Smooth muscle cell (in vitro differentiated cells): ENCODE measurements around the gene ARID3A. TPM values are rescaled to one million over a fixed set of nuclear protein-coding genes. Genes with fewer than 3 reads are reported as not detected.

ENCODE experiments used
- DNase-seq: peaks from one replicate; lab custom pipeline; 2025; ENCODE audit not compliant: unreplicated experiment; lab: John Stamatoyannopoulos, UW
- H2AFZ ChIP-seq: fragments of 200-600 bp; sonication (generic); 2 replicates; pipeline ENCODE4 v1.6.0; 2016; ENCODE audit warnings: antibody characterized with exemption, low read depth, mild to moderate bottlenecking
- H3F3A ChIP-seq: fragments of 200-600 bp; sonication (generic); 2 replicates; pipeline ENCODE4 v1.6.0; 2017; ENCODE audit warnings: antibody characterized with exemption, low read depth
- H3K27ac ChIP-seq: fragments of 200-600 bp; sonication (generic); 2 replicates; pipeline ENCODE4 v1.5.1; 2016; ENCODE audit warnings: low read depth, mild to moderate bottlenecking
- H3K27me3 ChIP-seq: fragments of 200-600 bp; sonication (generic); 2 replicates; pipeline ENCODE4 v1.6.1; 2016; ENCODE audit warnings: low read depth, mild to moderate bottlenecking
- H3K36me3 ChIP-seq: fragments of 200-600 bp; sonication (generic); 2 replicates; pipeline ENCODE4 v1.5.1; 2016; ENCODE audit warnings: low read depth
- H3K4me1 ChIP-seq: fragments of 200-600 bp; sonication (generic); 2 replicates; pipeline ENCODE4 v1.5.1; 2016; ENCODE audit warnings: low read depth
- H3K4me2 ChIP-seq: fragments of 200-600 bp; sonication (generic); 2 replicates; pipeline ENCODE4 v1.6.0; 2016; ENCODE audit warnings: mild to moderate bottlenecking
- H3K4me3 ChIP-seq: fragments of 200-600 bp; sonication (generic); 2 replicates; pipeline ENCODE4 v1.5.1; 2016; ENCODE audit warnings: mild to moderate bottlenecking
- H3K79me2 ChIP-seq: fragments of 200-600 bp; sonication (generic); 2 replicates; pipeline ENCODE4 v1.6.0; 2016; ENCODE audit warnings: low read depth, mild to moderate bottlenecking
- H3K9ac ChIP-seq: fragments of 200-600 bp; sonication (generic); 2 replicates; pipeline ENCODE4 v1.6.0; 2016; ENCODE audit warnings: low read depth
- H3K9me3 ChIP-seq: fragments of 200-600 bp; sonication (generic); replicated peaks from 2 replicates; pipeline ENCODE4 v1.5.1; 2016; ENCODE audit warnings: low read depth
- H4K20me1 ChIP-seq: fragments of 200-600 bp; sonication (generic); 2 replicates; pipeline ENCODE4 v1.6.0; 2016; ENCODE audit warnings: low read depth
- CTCF ChIP-seq: fragments of 200-600 bp; sonication (generic); IDR thresholded peaks from 2 replicates; pipeline ENCODE4 v1.5.1; 2017; ENCODE audit warnings: borderline replicate concordance, mild to moderate bottlenecking, antibody characterized with exemption; ENCODE audit not compliant: insufficient read depth, poor library complexity, severe bottlenecking
- WGBS: methylation state at CpG from one replicate; pipeline ENCODE4 v1.1.7; 2016; ENCODE audit warnings: low lambda C conversion rate; 5-methylcytosine and 5-hydroxymethylcytosine counted together
- polyA plus RNA-seq: library from polyadenylated mRNA; unstranded; fragments of >200 nt; fragmentation: Nextera tagmentation; extraction: Ambion mirVana; gene quantifications from 2 replicates; pipeline ENCODE4 v1.2.1, GENCODE V29; 2016
- total RNA-seq: library from RNA; depleted of rRNA; stranded (reverse); fragments of >200 nt; gene quantifications from 2 replicates; pipeline ENCODE4 v1.2.3, GENCODE V29; 2014

Gene ARID3A
- total and polyA plus RNA-seq, 2 experiments from 2014 or later = 45.7 to 50.3 TPM

- Histone ChIP-seq H3K27ac (no peak overlapping the region), H3K27me3 (no peaks in the 10 kb centered on the region), H2AFZ (no peak overlapping the region), H3K9ac (no peak overlapping the region), H3K79me2 (peaks cover 37% of the 10 kb centered on the region), H3K4me2 (no peak overlapping the region), H3K4me1 (no peaks in the 10 kb centered on the region), H3F3A (peaks cover 3% of the 10 kb centered on the region), H3K36me3 (peaks cover 15% of the 10 kb centered on the region), H4K20me1 (peaks cover 10% of the 10 kb centered on the region), H3K4me3 (no peak overlapping the region), H3K9me3 (no peaks in the 10 kb centered on the region)
- TF ChIP-seq CTCF = peak; percentile 94
- WGBS = 93% methylated on average over 14 of the region's 14 CpGs
- no peak for DNase-seq
Measured at GRCh38 chr19:970695-971094, 44.9 kb downstream of the ARID3A start.

- no peaks in the 10 kb centered on the region for H3K9me3 ChIP-seq
- no peaks in the 10 kb centered on the region for H3K4me1 ChIP-seq
- H4K20me1 ChIP-seq = peaks cover 10% of the 10 kb centered on the region
- H3K27ac ChIP-seq = no peak overlapping the region
- H3K27me3 ChIP-seq = no peaks in the 10 kb centered on the region
- H3K36me3 ChIP-seq = peaks cover 11% of the 10 kb centered on the region
- no peak overlapping the region for H2AFZ ChIP-seq
- TF ChIP-seq CTCF = no peak
- H3K9ac ChIP-seq = no peak overlapping the region
- peaks cover 33% of the 10 kb centered on the region for H3K79me2 ChIP-seq
- 95% methylated on average over 24 of the region's 24 CpGs for WGBS
- no peak overlapping the region for H3K4me3 ChIP-seq
- DNase-seq = no peak
- peaks cover 3% of the 10 kb centered on the region for H3F3A ChIP-seq
- H3K4me2 ChIP-seq = no peak overlapping the region
Measured at GRCh38 chr19:971795-972194, 46.0 kb downstream of the ARID3A start.

GRCh38 chr19:972281-972680, 46.4 kb downstream of the ARID3A start:
- H3K27me3 ChIP-seq = no peaks in the 10 kb centered on the region
- no peaks in the 10 kb centered on the region for H3K9me3 ChIP-seq
- peaks cover 10% of the 10 kb centered on the region for H3K36me3 ChIP-seq
- no peak overlapping the region for H3K4me2 ChIP-seq
- peaks cover 3% of the 10 kb centered on the region for H3F3A ChIP-seq
- no peak overlapping the region for H3K9ac ChIP-seq
- H3K27ac ChIP-seq = no peak overlapping the region
- H4K20me1 ChIP-seq = peaks cover 10% of the 10 kb centered on the region
- peaks cover 28% of the 10 kb centered on the region for H3K79me2 ChIP-seq
- no peaks in the 10 kb centered on the region for H3K4me1 ChIP-seq
- no peak overlapping the region for H2AFZ ChIP-seq
- no peak for DNase-seq
- WGBS = 89% methylated on average over 6 of the region's 6 CpGs
- no peak overlapping the region for H3K4me3 ChIP-seq
- no peak for TF ChIP-seq CTCF
